Gastrocnemius medialis (tissue), 4 donors: ENCODE data around the gene SFT2D2.

ENCODE experiments used
- CTCF ChIP-seq, 5 experiments: fragments of 450-650 bp in 3 of 5; fragments of 200-600 bp in 2 of 5; sonication (generic) in 2 of 5; IDR thresholded peaks in 4 of 5; conservative IDR thresholded peaks in 1 of 5; 1 replicate in 4 of 5; 2 replicates in 1 of 5; pipeline ENCODE4 v1.5.1; 2016 to 2019; ENCODE audit warnings: antibody characterized with exemption in 5 of 5, mild to moderate bottlenecking in 3 of 5, moderate library complexity in 3 of 5
- POLR2A ChIP-seq, 2 donors: fragments of 450-650 bp; IDR thresholded peaks; one replicate each; pipeline ENCODE4 v1.6.1; 2017; ENCODE audit warnings: antibody characterized with exemption in 2 of 2, mild to moderate bottlenecking in 2 of 2, moderate library complexity in 2 of 2

GRCh38 chr1:168224991-168225390 lies 813 bp upstream of the SFT2D2 start:
- TF ChIP-seq CTCF (IDR thresholded peaks at IDR 0.05 in 4 of 5, conservative IDR thresholded peaks at IDR 0.05 in 1 of 5), result no peak
- no peak for TF ChIP-seq POLR2A (IDR thresholded peaks at IDR 0.05)
